HG02852 (cell line): Measurements from ENCODE around the gene KHDRBS2.
A peak's percentile ranks its signal among the peaks of the same experiment; 100 is the strongest.

Source experiments
- ATAC-seq: cut with Tn5 transposase; IDR thresholded peaks from one replicate; pipeline ENCODE4 v1.9.1; 2021; ENCODE audit warnings: mild to moderate bottlenecking, moderate library complexity; ENCODE audit not compliant: unreplicated experiment

The KHDRBS2 gene

DNA sequence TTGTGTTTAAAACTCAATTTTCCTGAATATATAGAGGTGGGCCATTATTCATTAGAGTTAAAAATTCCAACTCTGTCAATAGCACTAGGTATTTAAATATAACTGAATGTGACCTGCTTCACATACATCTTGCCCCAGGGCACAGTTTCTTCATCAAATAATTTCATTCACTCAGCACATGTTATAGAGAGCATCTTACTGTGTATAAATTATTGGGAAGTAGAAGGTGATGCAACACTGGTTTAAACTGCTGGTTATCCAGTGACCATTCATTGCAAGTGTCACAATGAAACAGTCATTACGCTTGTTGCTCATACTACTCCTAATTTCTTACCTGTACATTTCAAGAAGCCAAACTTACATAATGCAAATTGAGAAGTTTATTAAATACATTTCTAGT, 93.4 kb downstream of the KHDRBS2 start:
- no peak for ATAC-seq

GRCh38 chr6:62175195-62175594, 110.8 kb downstream of the KHDRBS2 start:
- ATAC-seq: no peak

GRCh38 chr6:62174548-62174947, 111.5 kb downstream of the KHDRBS2 start:
- no peak for ATAC-seq

DNA sequence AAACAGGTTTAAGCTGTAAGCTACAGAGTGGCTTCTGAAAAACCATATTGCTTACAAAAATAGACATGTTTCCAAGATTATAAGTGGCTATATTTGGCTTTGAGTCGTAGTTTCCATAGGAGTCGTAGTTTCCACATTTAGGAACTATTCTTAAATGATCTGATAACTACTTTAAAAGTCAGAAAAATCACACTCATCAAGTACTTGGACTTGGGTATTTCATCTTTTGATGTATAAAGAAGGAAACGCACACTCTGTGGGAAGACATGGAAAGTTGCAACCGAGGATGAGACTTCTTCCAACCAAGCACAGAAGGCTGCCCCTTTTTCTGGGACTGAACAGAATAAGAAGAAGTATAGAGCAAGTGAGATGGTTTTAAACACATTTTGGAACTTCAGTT, 118.3 kb downstream of the KHDRBS2 start:
- ATAC-seq: no peak

GRCh38 chr6:62162858-62163257, 123.2 kb downstream of the KHDRBS2 start:
- ATAC-seq: no peak

DNA sequence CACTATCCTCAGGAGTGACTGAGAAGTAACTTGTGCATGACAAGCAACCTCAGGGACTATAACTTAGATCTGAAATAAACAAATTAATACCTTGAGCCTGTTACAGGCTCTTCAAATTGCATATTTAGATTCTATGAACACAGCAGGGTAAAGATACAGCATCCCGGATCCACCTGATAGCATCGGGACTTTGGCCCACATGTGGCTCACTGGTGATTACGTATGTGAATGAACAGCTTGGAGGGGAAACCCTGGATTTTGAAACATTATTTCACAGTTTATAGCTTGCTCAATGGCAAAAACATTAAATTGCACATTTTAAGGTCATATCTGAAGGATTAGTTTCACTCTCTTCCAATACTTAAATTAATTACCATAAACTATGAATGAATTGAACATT, 133.2 kb downstream of the KHDRBS2 start:
- ATAC-seq: no peak

DNA sequence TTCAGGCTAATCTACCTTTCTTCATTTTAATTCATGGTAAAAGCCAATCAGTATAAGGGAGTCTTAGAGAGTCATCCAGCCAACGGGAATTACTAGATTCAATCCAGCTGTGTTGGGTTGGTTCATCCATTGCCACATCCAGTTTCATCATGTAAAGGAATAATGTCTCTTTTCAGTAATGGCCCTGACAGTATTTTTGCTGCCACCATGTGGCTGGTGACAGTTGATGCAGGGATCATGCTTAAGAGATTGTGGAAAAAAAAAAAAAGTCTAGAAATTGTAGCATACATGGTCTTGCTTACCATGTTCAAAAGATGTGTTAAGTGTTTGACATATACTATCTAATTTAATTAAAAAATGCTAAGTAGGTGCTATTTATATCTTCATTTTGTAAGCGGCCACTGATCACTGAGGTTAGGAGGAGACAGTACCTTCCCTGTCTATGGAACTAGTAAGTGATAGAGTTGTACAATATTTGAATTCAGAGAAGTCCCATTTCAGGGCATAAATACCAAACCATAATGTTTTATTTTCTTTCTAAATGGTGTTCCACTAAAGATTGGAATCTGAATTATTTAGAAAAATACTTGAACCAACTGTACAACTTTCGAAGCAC, 135.9 kb downstream of the KHDRBS2 start:
- ATAC-seq: peak; percentile 89

DNA sequence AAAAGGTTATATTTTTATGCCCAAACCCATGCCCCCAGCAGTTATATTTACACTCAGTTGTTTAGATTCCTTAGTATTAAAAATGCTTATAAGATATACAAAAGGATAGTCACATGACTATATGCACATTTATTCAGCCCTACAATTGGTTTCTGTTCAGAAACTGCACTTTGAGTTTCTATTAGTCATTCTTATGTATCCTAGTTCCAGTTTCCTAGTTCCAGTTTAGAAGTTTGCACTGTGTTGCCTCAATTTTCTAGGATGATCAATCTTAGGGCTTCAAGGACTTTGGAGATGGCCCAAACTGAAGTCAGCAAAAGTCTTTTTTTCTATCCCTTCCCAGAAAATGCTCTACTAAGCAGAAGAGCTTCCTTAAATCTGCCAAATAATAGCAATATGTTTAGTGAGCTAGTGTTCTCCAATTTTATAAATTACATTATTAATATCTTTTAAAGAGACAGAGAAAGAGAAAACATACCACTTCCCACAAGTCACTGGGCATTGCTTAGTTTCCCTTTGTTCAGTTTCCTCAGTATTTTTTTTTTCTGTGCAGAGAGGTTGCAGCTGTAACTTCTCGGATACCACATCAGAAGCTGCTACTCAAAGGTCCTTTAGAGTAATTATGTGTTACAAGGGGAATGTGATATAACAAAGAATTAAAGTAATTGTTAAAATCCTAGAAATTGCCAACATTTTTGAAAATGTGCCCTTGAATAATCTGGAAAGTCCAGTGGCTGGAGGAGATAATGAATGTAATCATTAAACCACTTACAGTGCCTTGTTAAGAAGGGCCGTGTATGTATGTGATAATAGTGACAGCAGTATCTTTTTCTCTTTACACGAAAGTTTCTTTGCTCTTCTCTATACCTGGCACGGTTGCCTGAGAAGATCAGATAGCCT, 138.8 kb downstream of the KHDRBS2 start:
- ATAC-seq: no peak

- no peak for ATAC-seq
Measured at GRCh38 chr6:62129127-62129526, 156.9 kb downstream of the KHDRBS2 start.

DNA sequence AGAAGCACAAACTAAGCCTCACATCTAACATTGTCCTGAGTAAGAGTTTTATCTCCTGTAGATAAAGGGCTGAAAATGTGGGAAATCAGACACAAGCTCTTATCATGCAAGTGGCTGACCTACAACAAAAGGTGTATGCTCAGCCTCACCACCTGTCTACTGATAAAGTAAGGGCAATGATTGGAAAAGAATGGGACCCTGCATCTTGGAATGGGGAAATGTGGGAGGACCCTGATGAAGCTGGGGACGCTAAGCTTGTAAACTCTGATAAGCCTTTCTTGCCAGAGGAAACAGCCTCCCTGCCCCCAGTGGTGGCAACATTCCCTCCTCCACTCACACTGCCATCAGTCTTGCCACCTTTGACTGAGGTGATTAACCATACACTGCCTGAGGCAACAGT, 166.6 kb downstream of the KHDRBS2 start:
- no peak for ATAC-seq

DNA sequence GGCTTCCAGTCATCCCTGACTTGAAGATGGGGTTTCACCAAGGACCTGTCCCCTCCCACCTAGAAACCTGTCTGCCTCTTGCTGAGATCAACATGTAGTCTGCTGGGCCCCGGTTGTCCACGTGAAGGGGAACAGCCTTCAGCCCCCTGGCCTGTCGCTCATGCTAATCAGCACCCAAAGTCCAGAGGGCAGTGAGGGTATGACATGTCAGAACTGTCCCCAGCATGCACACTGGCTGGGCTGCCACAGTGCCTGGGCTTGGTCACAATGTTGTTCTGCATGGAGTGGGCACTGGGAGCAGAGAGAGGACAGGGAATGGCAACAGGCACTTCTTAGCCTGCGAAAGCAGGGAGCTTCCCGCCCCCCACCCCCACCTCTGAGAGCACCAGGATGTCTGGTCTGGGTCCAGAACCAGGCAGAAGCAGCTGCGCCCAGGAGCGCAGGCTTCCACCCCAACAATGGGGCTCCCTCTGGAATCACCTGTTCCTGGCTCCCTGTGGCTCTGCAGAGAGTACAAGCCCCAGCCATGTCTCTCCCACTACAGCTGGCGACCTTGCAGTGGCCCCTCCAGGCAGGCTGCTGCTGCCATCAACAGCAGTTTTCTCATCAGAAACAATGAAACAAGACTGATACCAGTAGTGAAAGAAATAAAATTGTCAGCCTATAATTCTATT, 182.7 kb downstream of the KHDRBS2 start:
- ATAC-seq: no peak

DNA sequence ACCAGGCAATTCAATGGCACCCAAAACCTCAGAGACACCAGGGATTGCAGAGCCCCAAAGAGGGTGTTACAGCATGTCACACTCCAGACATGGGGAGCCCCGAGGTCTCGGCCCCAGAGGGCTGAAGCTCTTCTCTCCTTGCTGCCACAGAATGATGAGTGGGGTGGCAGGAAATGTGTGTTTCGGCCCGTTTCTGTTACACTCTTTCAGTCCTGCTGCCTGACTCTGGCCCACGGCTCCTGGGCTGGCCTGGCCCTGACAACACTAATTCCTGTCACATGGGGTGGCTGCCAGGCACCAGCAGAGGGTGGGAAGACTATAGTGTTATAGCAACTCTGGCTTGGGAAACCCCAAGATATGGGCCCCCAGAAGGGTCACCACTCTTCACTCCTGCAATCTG, 183.6 kb downstream of the KHDRBS2 start:
- no peak for ATAC-seq

DNA sequence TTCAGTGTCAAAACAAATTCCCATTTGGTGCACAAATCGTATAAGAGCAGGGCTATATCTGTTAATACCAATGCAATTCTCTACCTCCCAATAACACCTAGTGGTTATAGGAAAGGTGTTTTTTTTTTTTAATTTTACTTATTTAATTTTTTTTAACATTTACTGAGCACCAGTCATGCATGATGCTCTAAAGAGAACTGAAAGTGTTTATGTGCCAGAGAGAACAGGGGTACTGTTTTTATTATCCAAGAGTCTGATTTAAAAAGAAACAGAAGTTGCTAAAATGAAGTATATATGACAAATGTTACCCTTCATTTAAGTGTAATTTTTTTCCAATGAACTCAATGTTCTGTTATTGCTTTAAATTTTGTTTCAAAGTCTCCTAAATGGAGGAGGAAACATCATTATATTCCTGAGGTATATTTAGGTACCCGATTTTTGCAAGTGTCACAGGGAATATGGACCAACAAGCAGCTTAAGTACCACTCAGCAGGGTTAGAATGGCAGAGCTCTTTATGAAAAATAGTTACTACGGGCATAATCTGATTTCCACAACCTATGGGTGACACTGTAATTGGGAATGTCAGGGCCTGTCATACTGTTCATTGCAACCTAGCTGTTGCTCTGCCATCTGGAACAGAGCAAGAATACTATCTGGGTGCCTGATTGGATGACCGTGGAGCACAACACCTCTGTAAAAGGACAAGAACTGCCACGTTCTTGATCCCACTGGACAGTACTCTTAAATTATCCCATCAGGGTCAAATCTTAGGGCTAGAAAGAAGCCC, 195.4 kb downstream of the KHDRBS2 start:
- no peak for ATAC-seq

DNA sequence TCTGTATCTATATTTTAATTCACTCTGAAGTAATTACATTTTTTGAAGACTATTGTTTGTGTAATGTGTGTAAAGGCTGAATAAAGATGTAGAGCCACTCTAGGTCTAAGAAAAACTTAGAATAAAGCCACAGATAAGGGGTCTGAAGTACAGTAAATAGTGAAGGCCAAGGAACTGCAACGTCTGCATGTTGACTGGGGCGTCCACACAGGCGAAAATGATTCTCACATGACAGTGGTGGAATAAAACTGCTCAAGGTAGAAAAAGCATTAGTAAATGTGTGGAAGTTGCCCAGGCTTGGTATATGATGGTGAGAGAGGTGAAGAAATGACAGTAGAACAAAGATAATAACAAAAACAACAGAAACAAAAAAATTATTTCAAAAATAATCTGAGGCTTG, 196.2 kb downstream of the KHDRBS2 start:
- no peak for ATAC-seq

- no peak for ATAC-seq
Measured at GRCh38 chr6:62086047-62086446, 200.0 kb downstream of the KHDRBS2 start.

DNA sequence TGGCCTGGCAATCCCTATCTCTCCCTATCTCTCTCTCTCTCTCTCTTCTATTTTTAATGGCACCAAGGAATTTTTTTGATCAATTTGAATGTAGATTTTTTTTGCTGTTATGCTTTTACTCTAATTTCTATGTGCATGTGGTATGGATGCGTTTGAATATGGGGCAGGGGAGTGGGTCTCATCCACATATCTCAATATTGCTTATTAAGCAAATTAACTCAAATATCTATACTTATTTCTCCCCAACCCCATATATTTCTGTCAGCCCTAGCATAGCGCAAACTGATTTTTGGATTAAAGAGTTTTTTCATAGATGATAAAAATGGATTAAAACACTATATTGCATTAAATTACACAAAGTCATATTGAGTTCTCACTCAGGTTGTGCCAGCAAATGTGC, 210.2 kb downstream of the KHDRBS2 start:
- no peak for ATAC-seq

DNA sequence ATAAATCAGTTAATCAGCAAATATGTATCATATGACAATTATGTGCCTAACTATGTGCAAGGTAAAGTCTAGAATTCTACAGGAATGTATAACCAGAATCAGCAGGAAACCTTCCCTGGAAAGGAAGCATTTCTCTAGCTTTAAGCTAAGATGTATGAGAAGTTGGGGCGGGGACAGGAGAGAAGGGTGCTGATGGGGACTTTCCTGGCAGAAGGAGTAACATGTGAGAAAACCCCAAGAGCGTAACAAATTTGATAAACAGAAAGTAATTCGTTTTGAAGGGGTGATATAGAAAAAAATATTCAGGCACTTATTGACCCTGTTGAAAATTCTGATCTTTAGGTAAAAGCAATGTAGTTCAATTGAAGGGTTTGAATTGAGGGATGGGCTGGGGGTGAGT, 226.1 kb downstream of the KHDRBS2 start:
- ATAC-seq: no peak

GRCh38 chr6:62057300-62057699, 228.7 kb downstream of the KHDRBS2 start:
- no peak for ATAC-seq

DNA sequence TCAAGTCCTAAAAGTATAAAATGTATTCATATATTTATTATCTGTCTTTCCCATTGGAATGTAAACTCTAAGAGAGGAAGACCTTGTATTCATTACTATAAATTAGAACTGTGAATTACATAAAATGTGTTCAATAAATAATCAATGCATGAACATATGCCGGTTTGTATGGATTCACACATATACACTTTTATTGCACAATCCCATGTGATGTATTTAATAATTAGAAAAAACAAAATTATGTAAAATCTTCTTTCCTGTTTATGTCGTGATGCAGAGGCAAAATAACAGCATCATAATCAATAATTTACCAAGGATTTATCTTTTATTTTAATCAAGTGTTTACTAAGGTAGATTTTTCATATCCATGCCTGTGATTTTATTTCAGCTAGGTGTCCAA, 240.5 kb downstream of the KHDRBS2 start:
- no peak for ATAC-seq

DNA sequence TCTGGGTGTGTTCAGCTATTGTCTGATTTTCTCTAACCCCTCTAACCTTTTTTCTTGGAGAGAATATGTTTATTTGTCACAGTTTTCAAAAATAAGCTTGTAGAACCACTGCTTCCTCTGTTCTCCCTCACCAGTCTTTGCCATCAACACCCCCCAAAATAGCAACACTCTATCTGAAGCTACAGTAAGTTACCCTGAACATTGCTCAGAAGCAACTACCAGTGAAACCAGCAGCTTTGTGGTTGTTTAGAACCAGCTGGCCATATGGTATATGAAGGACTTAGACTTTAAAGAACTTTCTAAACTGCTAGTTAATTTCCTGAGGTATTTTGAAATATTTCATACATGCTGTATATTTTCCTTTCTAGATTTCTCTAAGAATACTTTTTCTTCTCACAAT, 242.9 kb downstream of the KHDRBS2 start:
- no peak for ATAC-seq

GRCh38 chr6:62042429-62042828, 243.6 kb downstream of the KHDRBS2 start:
- no peak for ATAC-seq
